GM18519 (cell line): Measurements from ENCODE around the gene MOB3B.

Source experiments
- ATAC-seq: cut with Tn5 transposase; IDR thresholded peaks from one replicate; pipeline ENCODE4 v1.9.1; 2021; ENCODE audit warnings: mild to moderate bottlenecking, moderate library complexity; ENCODE audit not compliant: unreplicated experiment, low FRiP score

MOB3B gene

DNA sequence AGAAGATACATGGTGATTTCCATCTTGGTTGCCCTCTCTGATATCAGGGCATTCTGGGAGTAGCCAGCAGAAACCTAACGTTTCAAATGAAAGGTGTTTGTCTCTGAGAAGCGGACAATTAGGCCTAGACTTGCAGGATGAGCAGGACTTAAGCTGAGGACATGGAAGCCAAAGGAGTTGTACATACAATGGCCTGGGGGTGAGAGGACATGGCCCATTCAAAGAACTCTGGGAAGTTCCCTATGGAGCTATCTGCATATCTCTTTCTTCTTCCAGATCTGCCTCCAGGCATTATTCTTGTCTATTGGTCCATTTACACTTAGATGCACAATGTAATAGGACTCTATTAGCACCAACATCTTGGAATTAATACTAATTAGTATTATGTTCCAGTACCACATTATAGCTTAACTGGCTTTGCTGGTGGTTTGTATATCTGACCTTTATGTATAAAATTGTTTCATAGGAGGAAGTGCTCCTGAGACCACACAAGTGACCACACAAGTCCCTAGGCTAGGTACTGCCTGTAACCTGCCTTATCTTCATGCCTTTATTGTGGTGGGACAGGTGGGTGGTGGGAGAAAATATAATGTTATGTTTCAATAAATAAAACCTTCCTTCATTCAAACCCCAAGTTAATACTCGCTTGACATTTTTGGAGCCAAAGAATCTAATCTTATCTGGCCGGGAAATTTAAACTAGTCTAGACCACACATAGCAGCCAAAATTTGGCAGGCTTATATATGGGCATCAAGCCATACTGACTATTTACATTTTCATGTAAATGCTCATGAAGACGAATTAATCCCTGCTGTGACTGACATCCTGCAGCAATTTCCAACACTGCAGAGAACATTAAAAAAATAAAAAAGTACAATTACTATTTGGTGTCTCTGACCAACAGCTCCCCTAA lies 180.6 kb downstream of the MOB3B start:
- no peak for ATAC-seq

DNA sequence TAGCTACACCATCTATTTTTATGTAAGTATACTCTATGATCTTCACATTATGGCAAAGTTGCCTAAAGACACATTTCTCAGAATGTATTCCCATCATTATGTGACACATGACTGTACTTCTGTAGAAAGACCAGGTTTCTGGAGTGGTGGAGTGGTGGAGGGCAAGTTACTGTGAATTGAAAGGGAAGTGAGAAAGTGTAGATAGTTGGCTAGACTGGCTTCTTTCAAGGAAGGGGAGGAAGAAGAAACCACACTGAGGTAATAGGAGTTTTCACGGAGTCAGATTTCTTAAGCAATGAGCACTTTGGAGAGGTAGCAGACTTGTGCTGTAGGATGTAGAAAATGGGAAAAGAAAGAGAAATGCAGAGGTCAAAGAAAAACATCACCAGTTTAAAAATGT lies 181.7 kb downstream of the MOB3B start:
- ATAC-seq = no peak

DNA sequence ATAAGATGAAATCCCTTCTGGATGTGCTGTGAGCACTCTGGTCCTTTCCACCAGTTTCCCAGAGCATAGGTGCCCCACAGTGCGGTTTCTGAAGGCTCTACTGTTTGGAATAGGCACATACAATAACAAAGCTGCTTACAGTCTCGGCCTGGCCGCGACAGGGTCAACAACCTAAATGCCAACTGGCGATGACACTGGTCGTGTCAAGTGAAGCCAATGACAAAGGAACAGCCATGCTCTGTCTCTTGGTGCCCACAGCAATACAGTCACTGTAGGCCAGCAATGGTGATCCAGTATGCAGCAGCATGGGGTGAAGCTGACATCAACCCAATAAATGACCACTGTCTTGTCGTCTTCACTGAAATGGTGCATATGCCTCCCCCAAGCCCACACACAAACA lies 184.8 kb downstream of the MOB3B start:
- no peak for ATAC-seq

DNA sequence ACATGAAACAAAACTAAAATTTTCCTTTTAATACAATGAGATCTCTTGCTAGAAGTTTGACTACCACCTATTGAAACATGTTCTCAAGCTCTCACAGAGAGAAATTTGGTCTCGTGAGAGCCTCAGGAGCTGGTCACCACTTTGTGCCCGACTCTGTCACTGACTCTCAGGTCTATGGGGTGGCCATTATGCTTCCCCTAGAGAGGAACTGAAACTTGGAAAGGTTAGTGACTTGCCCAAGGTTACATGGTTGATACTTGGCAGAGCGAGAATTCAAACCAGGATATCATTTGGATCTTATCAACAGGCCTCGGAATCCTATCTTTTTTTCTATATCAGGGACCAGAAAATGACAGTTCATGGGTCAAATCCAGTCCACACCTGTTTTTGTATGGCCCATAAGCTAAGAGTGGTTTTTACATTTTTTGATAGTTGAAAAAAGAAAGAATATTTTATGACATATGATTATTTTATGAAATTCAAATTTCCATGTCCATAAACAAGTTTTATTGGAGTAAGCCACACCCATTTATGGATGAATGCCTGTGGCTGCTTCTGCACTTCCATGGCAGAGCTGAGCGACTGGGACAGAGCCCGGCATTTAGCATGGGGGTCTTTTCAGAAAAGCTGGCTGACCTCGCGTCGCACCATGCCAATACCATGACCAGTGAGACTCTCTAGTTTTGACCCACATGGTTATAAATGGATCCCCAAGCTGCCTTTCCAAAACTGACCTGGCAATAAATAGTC lies 187.9 kb downstream of the MOB3B start:
- ATAC-seq = no peak

DNA sequence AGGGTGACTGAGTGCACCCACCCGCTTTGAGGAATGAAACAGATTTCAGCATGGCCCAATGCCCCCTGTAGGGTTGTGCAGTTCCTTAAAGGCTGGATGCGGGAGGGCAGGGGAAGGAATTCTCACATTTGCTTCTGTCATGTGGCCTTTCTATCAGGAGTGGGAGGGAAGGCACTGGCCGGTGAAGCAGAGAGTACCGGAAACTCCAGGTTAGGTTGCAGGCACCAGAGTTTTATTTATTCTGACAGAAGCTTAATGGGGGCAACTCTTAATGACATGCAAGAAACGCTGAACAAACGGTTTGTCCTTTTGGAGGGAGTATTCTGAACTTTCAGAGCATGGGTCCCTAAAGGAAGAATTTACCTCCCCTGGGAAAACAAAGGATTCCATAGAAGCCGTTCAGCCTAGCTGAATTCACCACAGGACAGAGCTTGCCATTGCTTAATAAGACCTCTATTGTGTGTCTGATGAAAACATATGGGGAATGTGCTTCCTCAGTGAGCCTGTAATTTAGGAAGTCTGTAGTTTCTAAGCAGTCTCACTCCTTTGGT lies 188.6 kb downstream of the MOB3B start:
- ATAC-seq = no peak

DNA sequence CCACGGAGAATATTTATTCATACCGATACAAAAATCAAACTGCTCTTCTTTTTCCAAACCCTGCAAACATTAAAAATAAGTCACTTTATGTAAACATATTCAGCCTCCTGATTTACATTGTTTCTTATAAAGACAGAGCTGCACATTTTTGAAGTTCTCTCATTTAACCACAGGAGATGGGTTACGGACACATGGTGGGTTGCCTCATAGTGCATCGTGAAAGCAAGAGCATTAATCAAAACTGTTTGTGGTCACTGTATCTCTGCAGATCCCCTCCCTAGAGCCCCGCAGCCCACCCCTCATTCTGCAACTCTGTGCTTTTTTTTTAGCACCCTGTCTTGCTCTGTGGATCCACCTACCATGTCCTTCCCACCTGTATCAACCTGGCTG lies 189.3 kb downstream of the MOB3B start:
- ATAC-seq = no peak

DNA sequence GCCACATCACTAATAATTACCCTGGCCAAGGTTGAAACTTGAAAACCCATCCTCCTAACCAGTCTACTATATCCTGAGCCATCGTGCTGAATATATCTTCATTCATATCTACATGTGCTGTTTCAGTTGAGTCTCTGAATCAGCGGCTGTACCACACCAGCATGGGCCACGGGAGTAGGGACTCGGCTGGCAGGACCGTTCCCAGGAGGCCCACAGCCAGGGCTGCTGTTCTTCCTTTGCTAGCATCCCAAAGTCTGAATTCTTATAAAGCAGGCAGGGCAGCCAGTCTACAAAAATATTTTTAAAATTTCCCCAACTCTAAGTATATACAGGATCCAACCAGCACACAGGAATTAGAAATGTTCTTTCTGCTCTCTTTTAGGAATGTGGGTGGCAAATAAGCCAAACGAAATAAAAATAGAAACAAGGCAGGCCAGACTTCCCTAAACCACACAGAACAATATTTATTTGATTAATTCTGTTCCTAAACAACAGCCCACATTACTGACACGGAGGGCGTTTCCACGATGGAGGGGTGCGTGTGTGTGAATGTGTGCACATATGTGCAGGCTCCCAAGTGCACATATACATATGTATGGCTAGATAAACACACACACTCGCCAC lies 189.8 kb downstream of the MOB3B start:
- ATAC-seq = no peak

DNA sequence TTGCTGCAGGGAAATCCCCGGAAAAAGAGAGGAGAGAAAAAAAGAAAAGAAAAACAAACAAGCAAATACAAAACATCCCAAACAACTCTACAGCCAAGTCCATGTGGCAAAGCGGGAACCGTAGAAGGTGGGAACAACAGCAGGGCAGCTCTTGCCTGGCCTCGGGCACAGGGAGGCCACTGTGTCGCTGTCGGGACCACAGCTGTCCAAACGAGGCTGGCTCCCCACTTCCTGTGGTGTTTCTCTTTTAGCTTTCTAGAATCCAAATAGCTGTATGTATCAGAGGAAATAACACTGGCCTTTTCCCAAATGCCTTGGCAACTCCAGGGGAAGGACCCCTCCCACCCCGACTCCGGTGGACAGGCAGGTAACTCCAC lies 191.1 kb downstream of the MOB3B start:
- no peak for ATAC-seq

DNA sequence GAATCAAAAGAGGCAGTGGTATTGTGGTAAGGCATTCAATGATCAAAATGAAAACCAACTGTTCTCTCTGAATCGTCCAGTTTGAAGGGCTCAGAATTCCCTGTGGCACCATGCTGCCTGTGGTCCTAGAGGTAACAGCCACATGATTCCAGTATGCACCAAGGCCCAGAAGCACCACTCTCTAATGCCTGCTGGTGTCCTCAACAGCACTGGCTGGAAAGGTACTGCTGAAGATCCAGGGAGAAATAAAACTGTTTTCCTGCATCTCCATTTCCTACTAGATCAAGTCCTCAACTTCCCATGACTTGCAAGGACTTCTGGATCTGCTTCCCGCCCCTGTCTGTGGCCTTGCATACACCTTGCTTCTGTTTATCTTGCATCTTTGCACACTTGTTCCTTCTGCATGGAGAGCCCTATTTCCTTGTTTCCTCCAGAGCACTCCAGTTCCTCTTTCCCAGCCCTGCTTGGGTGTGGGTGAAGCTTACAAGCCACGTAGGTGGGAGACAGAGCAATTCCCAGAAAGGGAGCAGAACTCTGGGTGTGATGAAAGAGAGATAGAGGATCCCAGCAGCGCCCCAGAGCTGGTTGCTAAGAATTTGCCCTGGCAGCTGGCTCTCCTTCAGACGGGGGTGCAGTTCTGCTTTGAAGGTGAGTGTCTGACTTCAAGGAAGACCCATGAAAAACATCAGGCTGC lies 191.6 kb downstream of the MOB3B start:
- no peak for ATAC-seq

DNA sequence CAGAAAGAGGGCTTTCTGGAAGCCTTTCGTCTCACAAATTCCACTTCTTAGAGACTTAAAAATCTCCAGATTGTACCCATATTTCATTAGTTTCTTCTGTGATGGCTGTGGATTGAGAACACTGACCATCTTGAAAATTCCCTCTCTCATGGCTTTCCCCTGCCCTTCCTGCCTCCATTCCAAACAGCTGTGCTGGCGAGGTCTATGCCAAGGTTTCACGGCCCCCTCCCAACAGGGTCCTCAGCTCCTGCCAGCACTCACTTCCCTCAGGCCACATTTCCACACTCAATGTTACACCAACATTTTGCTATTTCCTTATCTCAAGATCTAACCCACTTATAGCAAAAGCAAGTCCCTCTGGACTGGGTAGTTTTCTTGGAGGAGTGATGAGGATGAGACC lies 192.4 kb downstream of the MOB3B start:
- no peak for ATAC-seq

DNA sequence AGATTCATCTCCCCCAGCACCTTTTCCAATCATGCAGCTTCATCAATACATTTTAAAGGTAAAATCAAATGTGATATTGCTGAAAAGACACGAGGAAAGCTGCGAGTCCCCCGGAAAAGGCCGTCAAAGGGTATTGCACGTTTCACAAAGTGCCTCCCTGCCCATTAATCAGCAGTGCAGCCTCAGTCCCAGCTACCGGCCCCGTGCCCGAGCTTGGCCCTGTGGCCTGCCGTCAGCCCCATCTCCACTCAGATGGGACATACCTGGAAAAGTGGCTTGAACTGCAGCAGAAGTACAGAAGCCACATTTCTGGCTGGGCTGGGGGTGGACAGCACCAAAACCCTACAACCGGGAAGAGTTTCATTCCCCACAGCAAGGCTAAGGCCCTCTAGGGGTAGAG lies 192.8 kb downstream of the MOB3B start:
- ATAC-seq = no peak

DNA sequence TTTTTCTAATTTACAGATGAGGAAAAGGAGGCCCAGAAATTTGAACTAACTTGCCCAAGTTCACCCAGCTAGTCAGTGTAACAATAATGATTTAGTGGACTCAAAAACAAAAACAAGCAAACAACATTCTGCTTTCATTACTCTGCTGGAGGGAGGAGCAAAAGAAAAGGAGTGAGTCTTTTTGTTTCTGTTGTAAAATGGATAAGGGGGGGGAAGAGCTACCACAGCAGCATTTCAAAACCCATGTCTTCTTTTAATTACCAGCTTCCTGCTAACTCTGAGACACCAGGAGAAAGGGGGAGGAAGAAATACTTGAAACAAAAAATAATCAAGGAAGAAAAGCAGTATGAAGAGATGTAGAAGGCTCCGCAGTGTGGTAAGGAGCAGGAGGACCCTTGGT lies 193.5 kb downstream of the MOB3B start:
- ATAC-seq = no peak

DNA sequence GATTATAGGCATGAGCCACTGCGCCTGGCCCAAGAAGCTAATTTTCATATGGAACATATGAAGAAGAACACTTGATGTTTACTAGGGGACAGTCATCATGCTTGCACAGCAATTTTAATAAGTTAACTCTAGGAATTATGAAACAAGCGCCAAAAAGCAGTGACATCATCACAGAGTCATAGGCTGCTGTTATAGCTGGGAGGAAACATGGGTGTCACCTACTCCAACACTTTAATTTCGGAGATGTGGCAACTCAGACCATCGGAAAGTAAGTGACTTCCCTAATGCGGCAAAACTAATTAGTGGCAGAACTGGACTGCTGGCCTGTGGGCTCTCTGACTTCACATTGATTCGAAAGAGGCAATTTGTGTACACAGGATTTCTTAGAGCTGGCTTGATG lies 194.5 kb downstream of the MOB3B start:
- ATAC-seq = no peak

DNA sequence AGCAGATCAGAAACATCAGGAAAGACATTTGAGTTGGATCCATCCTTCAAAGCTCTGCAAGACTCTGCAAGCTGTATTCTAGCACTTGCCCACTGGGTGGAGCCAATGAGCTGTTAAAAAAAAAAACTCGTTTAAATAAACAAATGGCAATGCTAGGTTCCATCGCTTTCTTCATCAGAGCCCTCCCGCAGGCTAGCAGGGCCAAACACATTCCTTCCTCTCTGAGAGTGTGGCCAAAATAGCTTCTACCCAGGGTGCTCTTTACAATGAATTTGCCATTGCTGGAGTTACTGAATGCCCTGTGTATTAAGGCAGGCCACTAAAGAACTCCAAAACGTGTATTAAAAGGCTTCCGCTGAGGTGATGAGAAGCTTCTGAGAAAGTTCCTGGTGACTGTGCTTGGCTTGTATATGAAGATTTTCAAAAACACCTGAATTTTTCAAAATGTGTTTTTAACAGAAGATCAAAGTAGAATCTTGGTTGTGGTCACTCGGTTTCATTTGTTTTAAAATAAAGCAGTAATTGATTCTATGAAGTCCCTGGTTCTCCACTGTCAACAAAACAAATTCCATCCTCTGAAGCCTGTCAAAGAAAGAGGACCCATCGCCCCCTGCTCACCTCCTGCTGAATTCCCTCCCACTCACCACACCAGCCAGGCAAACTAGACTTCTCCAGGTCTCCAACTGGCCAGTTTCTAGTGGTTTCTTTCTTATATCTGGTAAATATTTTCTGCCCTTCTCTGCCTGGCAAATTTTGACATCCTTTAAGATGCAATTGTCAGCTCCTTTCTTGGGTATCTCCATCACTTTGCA lies 196.2 kb downstream of the MOB3B start:
- ATAC-seq = peak; percentile 90

DNA sequence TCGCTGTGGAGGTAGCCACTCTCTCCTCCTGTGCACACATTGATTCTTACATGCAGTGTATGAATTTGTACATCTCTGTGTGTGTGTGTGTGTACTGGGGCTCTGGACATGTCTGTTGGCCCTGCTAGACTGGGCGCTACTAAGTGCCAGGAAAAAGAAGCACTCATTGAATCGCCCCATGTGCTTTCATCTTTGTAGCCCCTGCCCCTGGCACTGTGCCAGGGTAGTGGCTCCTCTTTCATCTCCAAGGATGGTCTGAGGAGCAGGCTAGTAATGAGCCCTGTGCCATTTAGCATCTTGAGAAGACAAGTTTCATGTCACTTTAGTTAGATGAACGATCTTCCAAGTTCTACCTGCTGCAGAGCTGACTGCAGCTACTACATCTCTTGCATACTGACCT lies 198.2 kb downstream of the MOB3B start:
- ATAC-seq = no peak

DNA sequence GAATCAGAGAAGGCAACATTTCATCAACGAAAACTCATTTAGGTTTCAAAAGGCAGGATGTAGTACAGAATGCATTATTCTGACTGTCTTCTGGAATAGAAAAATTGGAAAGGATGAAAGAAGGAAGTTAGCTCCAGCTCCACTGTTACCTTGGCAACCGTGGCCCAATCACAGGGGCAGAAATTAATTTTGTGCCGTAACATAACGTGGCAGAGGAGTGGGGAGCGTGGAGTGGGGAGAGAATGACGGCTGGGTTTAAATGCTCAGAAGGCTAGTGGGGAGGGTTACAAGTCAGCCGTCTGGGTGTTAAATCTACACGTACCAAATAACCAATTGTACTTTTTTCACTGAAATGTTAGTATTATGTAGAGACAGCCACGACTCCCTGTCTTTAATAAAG lies 200.3 kb downstream of the MOB3B start:
- no peak for ATAC-seq

DNA sequence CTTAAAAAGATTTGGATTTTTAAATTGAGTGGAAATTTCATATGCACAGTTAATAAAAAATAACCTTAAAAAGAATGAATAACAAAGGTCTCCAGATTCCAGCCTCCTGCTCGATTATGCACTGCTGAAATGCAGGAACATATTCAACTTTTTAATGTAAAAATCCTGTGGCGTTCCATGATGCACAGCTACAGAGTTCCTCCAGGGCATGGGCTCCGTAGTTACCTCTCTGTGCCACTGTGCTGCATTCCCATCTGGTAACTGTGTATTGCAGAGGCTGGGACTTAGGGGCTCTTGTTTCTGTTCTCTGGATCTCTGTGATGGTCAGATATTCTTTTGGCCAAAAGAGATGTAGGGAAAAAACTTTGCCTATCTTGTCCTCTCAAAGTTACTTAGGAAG lies 201.1 kb downstream of the MOB3B start:
- ATAC-seq = no peak

DNA sequence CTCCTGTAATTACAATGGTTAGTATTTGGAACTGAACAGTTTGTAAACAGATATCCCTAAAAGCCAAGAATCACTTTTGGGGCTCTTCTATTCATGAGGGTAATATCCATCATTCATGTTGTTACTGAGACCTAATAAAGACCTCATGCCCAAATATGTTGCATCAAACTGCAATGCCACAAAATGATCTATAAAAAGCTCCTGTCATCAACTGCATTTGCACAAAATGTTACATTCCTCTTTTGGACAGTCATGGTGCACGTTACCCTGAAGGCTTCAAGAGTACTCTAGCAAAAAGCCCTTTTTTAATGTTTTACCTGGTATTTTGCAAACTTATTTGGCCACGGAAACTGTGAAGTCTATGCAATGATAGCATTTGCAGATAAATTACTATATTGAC lies 218.4 kb downstream of the MOB3B start:
- no peak for ATAC-seq

DNA sequence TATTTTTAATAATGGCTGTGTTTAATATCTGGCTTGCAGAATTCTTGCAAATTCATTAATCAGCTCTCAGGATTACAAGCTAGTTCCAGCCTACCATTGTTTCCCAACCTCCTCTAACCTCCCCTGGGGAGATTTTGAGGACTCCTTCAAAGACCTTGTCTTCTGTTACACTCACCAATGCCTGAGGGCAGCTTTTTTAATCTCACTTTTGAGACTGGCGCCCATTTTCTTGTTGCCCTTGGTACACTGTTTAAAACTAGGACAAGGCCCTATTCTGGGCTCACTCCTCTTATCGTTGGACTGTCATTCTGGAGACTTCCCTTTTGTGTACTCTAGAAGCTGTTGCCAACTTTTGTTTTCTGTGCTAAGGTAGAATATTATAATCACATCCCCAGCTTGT lies 219.0 kb downstream of the MOB3B start:
- no peak for ATAC-seq
